HepG2 (cell line): ENCODE measurements around the gene SMTNL1. TPM values are rescaled to one million over a fixed set of nuclear protein-coding genes. Genes with fewer than 3 reads are reported as not detected.

ENCODE experiments used
- CBFB ChIP-seq: sonication (generic); formaldehyde crosslinking; IDR thresholded peaks from 2 replicates; pipeline ENCODE4 v1.4.0; 2020; ENCODE audit warnings: missing genetic modification reagents
- CENPX ChIP-seq: sonication (generic); formaldehyde crosslinking; IDR thresholded peaks from 2 replicates; pipeline ENCODE4 v1.9.0; 2021; ENCODE audit warnings: mild to moderate bottlenecking, missing genetic modification reagents, moderate library complexity
- FIP1L1 ChIP-seq: fragments of 200-400 bp; formaldehyde crosslinking; IDR thresholded peaks from 2 replicates; pipeline ENCODE4 v1.6.1; 2018; ENCODE audit warnings: low read depth, mild to moderate bottlenecking, low read length, moderate library complexity, borderline replicate concordance; ENCODE audit not compliant: insufficient read depth
- HCFC1 ChIP-seq: fragments of 150-350 bp; IDR thresholded peaks from 2 replicates; pipeline ENCODE4 v1.6.1; 2014; ENCODE audit warnings: low read depth, low read length
- IKZF4 ChIP-seq: sonication (generic); formaldehyde crosslinking; IDR thresholded peaks from 2 replicates; pipeline ENCODE4 v1.5.1; 2020; ENCODE audit warnings: borderline replicate concordance, mild to moderate bottlenecking, low read depth, missing genetic modification reagents; ENCODE audit errors: not compliant biosample characterization
- KLF6 ChIP-seq: IDR thresholded peaks from 2 replicates; pipeline ENCODE4 v1.8.0; 2016; ENCODE audit warnings: missing biosample characterization, missing genetic modification reagents
- MLLT10 ChIP-seq: sonication (generic); formaldehyde crosslinking; IDR thresholded peaks from 2 replicates; pipeline ENCODE4 v1.4.0; 2020; ENCODE audit warnings: missing genetic modification reagents
- PCBP1 ChIP-seq: fragments of 200-400 bp; formaldehyde crosslinking; IDR thresholded peaks from 2 replicates; pipeline ENCODE4 v1.6.1; 2017; ENCODE audit warnings: mild to moderate bottlenecking, low read depth, low read length, borderline replicate concordance
- SIN3B ChIP-seq: fragments of 150-350 bp; IDR thresholded peaks from 2 replicates; pipeline ENCODE4 v1.6.1; 2014; ENCODE audit warnings: low read length
- TBX2 ChIP-seq: sonication (generic); formaldehyde crosslinking; IDR thresholded peaks from 2 replicates; pipeline ENCODE4 v1.5.0; 2020; ENCODE audit warnings: missing genetic modification reagents, mild to moderate bottlenecking, borderline replicate concordance
- YEATS4 ChIP-seq: sonication (generic); formaldehyde crosslinking; IDR thresholded peaks from 2 replicates; pipeline ENCODE4 v1.4.0; 2020; ENCODE audit warnings: missing genetic modification reagents, borderline replicate concordance
- ZFP37 ChIP-seq: sonication (generic); formaldehyde crosslinking; IDR thresholded peaks from 2 replicates; pipeline ENCODE4 v1.4.0; 2020; ENCODE audit warnings: missing genetic modification reagents, borderline replicate concordance
- ZNF33B ChIP-seq: sonication (generic); formaldehyde crosslinking; IDR thresholded peaks from 2 replicates; pipeline ENCODE4 v1.5.1; 2020; ENCODE audit warnings: mild to moderate bottlenecking, missing genetic modification reagents
- ZNF563 ChIP-seq: sonication (generic); formaldehyde crosslinking; IDR thresholded peaks from 2 replicates; pipeline ENCODE4 v1.8.0; 2022; ENCODE audit warnings: mild to moderate bottlenecking, moderate library complexity, missing genetic modification reagents
- ZNF577 ChIP-seq: sonication (generic); formaldehyde crosslinking; IDR thresholded peaks from 2 replicates; pipeline ENCODE4 v1.4.0; 2020; ENCODE audit warnings: mild to moderate bottlenecking, low read depth, missing genetic modification reagents, borderline replicate concordance
- ZNF607 ChIP-seq: sonication (generic); formaldehyde crosslinking; IDR thresholded peaks from 2 replicates; pipeline ENCODE4 v1.5.1; 2020; ENCODE audit warnings: missing genetic modification reagents, mild to moderate bottlenecking, borderline replicate concordance
- ZSCAN30 ChIP-seq: sonication (generic); formaldehyde crosslinking; IDR thresholded peaks from 2 replicates; pipeline ENCODE4 v1.5.0; 2020; ENCODE audit warnings: mild to moderate bottlenecking, missing genetic modification reagents
- polyA plus RNA-seq, 8 experiments: library from polyadenylated mRNA; depleted of rRNA in 3 of 8; stranded (reverse) in 7 of 8; unstranded in 1 of 8; fragments of >200 nt; fragmentation: Illumina TruSeq in 4 of 8; extraction: Trizol in 4 of 8; gene quantifications; 2 replicates each; pipeline versions ENCODE4 v1.2.1 to v1.2.3, GENCODE V29; 2011 to 2016; ENCODE audit warnings: low read depth in 4 of 8, missing spikeins in 1 of 8, mixed read lengths in 1 of 8; ENCODE audit not compliant: insufficient read depth in 1 of 8
- total RNA-seq, 5 experiments: library from RNA; depleted of rRNA; stranded (reverse); fragments of >200 nt; fragmentation: Illumina TruSeq; extraction: Trizol; gene quantifications; 2 replicates each; pipeline ENCODE4 v1.2.3, GENCODE V29; 2016; ENCODE audit warnings: low read depth in 1 of 5
- TF ChIP-seq, protein P1 (sequence below): sonication (generic); formaldehyde crosslinking; IDR thresholded peaks from 2 replicates; pipeline ENCODE4 v1.5.0; 2020; ENCODE audit warnings: mild to moderate bottlenecking, low read depth, missing genetic modification reagents, borderline replicate concordance
- TF ChIP-seq, protein P2 (sequence below): IDR thresholded peaks from 2 replicates; pipeline ENCODE4 v1.6.1; 2016; ENCODE audit warnings: missing compliant biosample characterization, missing genetic modification reagents, borderline replicate concordance
- TF ChIP-seq, protein P3 (sequence below): sonication (generic); formaldehyde crosslinking; IDR thresholded peaks from 2 replicates; pipeline ENCODE4 v1.4.0; 2020; ENCODE audit warnings: missing genetic modification reagents, mild to moderate bottlenecking, borderline replicate concordance
- TF ChIP-seq, protein P4 (sequence below): sonication (generic); formaldehyde crosslinking; IDR thresholded peaks from 2 replicates; pipeline ENCODE4 v1.8.1; 2023; ENCODE audit warnings: missing genetic modification reagents, mild to moderate bottlenecking, borderline replicate concordance
- TF ChIP-seq, protein P5 (sequence below): sonication (generic); formaldehyde crosslinking; conservative IDR thresholded peaks from 2 replicates; pipeline ENCODE4 v1.8.0; 2022; ENCODE audit warnings: low read depth, missing genetic modification reagents

SMTNL1 gene
- total and polyA plus RNA-seq, 2 of the 13 experiments (the other 11 are each of a cell fraction or from before 2014, with no cell fraction given): 0.04 TPM; not detected in 1

DNA sequence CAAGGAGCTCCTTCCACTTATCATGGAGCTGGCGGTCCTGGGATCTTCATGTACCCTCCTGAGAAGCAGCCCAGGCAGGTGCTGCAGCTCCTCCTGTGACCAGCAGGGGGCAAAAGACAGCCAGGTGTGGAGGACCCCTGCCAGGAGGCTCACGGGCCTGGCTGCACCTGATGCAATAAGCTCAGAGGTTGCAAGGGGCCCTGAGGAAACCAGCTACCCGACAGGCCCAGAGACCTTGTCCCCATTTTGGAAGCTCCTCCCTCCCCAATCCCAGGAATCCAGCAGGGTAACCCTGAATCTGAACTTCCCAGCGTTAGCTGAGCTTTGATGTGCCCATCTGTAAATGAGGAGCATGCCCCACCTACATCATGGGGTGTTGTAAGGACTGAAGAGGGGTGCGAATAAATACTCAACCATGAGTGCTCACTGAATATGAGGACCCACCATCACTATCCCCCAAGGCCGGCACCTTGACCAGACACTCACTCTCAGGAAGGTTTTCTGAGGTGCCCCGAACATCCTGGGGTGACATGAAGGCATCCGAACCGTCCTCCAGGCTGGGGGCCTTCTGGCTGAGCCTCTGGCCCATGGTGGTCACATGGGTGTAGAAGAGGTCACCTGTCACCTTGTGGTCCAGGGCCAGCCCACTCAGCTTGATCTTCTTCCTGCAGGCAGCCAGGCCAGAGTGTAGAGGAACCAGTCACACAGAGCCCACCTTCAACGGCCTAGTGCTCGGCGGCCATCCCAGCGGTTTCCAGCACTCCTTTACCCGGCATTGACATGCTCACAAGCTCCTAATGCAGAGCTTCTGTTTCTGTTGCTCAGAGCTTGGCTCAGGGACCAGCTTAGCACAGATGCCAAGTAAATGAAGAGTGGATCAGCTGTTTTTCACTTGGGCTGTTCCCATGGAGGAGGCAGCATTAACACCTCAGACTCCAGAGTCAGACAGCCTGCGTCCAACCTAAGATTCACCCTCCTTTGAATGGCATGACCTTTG lies 43.6 kb upstream of the SMTNL1 start (continued):
- no peak for TF ChIP-seq FIP1L1
- TF ChIP-seq YEATS4 (CRISPR knock-in tag): peak; percentile 85
- no peak for TF ChIP-seq ZFP37
- TF ChIP-seq, protein P1, sequence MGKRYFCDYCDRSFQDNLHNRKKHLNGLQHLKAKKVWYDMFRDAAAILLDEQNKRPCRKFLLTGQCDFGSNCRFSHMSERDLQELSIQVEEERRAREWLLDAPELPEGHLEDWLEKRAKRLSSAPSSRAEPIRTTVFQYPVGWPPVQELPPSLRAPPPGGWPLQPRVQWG (CRISPR knock-in tag): no peak
- TF ChIP-seq KLF6: peak; percentile 85; the same call in 1 of the 2 replicates
- TF ChIP-seq ZNF607 (CRISPR knock-in tag): no peak
- no peak for TF ChIP-seq MLLT10 (CRISPR knock-in tag)
- TF ChIP-seq IKZF4 (CRISPR knock-in tag): peak; percentile 40
- TF ChIP-seq TBX2 (CRISPR knock-in tag): peak; percentile 68
- no peak for TF ChIP-seq ZNF563 (CRISPR knock-in tag)
- TF ChIP-seq, protein P2, sequence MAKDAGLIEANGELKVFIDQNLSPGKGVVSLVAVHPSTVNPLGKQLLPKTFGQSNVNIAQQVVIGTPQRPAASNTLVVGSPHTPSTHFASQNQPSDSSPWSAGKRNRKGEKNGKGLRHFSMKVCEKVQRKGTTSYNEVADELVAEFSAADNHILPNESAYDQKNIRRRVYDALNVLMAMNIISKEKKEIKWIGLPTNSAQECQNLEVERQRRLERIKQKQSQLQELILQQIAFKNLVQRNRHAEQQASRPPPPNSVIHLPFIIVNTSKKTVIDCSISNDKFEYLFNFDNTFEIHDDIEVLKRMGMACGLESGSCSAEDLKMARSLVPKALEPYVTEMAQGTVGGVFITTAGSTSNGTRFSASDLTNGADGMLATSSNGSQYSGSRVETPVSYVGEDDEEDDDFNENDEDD: peak; percentile 35; the same call in 1 of the 2 replicates
- no peak for TF ChIP-seq CENPX (CRISPR knock-in tag)
- no peak for TF ChIP-seq ZSCAN30
- TF ChIP-seq, protein P3, sequence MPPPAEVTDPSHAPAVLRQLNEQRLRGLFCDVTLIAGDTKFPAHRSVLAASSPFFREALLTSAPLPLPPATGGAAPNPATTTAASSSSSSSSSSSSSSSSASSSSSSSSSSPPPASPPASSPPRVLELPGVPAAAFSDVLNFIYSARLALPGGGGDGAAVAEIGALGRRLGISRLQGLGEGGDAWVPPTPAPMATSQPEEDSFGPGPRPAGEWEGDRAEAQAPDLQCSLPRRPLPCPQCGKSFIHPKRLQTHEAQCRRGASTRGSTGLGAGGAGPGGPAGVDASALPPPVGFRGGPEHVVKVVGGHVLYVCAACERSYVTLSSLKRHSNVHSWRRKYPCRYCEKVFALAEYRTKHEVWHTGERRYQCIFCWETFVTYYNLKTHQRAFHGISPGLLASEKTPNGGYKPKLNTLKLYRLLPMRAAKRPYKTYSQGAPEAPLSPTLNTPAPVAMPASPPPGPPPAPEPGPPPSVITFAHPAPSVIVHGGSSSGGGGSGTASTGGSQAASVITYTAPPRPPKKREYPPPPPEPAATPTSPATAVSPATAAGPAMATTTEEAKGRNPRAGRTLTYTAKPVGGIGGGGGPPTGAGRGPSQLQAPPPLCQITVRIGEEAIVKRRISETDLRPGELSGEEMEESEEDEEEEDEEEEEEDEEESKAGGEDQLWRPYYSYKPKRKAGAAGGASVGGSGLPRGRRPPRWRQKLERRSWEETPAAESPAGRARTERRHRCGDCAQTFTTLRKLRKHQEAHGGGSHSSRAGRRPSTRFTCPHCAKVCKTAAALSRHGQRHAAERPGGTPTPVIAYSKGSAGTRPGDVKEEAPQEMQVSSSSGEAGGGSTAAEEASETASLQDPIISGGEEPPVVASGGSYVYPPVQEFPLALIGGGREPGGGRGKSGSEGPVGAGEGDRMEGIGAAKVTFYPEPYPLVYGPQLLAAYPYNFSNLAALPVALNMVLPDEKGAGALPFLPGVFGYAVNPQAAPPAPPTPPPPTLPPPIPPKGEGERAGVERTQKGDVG (CRISPR knock-in tag): no peak
- TF ChIP-seq, protein P4, sequence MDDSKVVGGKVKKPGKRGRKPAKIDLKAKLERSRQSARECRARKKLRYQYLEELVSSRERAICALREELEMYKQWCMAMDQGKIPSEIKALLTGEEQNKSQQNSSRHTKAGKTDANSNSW (CRISPR knock-in tag): 0 out of 2 replicates have a peak, but pooled peaks have one; percentile 43
- TF ChIP-seq CBFB (CRISPR knock-in tag): no peak; the same call in 1 of the 2 replicates
- TF ChIP-seq ZNF33B: no peak
- TF ChIP-seq PCBP1: no peak
- no peak for TF ChIP-seq SIN3B
- TF ChIP-seq, protein P5, sequence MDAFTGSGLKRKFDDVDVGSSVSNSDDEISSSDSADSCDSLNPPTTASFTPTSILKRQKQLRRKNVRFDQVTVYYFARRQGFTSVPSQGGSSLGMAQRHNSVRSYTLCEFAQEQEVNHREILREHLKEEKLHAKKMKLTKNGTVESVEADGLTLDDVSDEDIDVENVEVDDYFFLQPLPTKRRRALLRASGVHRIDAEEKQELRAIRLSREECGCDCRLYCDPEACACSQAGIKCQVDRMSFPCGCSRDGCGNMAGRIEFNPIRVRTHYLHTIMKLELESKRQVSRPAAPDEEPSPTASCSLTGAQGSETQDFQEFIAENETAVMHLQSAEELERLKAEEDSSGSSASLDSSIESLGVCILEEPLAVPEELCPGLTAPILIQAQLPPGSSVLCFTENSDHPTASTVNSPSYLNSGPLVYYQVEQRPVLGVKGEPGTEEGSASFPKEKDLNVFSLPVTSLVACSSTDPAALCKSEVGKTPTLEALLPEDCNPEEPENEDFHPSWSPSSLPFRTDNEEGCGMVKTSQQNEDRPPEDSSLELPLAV: no peak
- no peak for TF ChIP-seq ZNF577 (CRISPR knock-in tag)
- no peak for TF ChIP-seq HCFC1
